Esophagus muscularis mucosa (tissue), 4 donors: ENCODE results near the gene RTTN. TPM values are rescaled to one million over a fixed set of nuclear protein-coding genes. Genes with fewer than 3 reads are reported as not detected.

Experiments
- DNase-seq: peaks from one replicate; pipeline ENCODE4 v3.0.0-alpha.2; 2017; ENCODE audit errors: extremely low spot score
- H3K27ac ChIP-seq, 4 donors: fragments of 200-600 bp; sonication (generic); replicated peaks in 1 of 4; 1 replicate in 3 of 4; 2 replicates in 1 of 4; pipeline ENCODE4 v1.5.1; 2016 to 2019; ENCODE audit warnings: mild to moderate bottlenecking in 1 of 4
- H3K27me3 ChIP-seq, 4 donors: fragments of 200-600 bp; sonication (generic); one replicate each; pipeline versions ENCODE4 v1.5.1 to v1.6.0; 2016 to 2019
- H3K36me3 ChIP-seq, 4 donors: fragments of 200-600 bp; sonication (generic); one replicate each; pipeline ENCODE4 v1.5.1; 2016 to 2019
- H3K4me1 ChIP-seq, 4 donors: fragments of 200-600 bp; sonication (generic); one replicate each; pipeline ENCODE4 v1.5.1; 2016 to 2019
- H3K4me3 ChIP-seq, 4 donors: fragments of 200-600 bp; sonication (generic); 1 replicate in 2 of 4; 2 replicates in 2 of 4; pipeline ENCODE4 v1.5.1; 2016 to 2019; ENCODE audit warnings: mild to moderate bottlenecking in 4 of 4, moderate library complexity in 1 of 4
- H3K9me3 ChIP-seq, 4 donors: fragments of 200-600 bp; sonication (generic); 1 replicate in 3 of 4; 2 replicates in 1 of 4; pipeline ENCODE4 v1.5.1; 2016 to 2019
- EP300 ChIP-seq: sonication (generic); formaldehyde crosslinking; IDR thresholded peaks from one replicate; pipeline ENCODE4 v1.6.1; 2017; ENCODE audit warnings: antibody characterized with exemption
- POLR2A ChIP-seq: fragments of 450-650 bp; IDR thresholded peaks from one replicate; pipeline ENCODE4 v1.6.1; 2017; ENCODE audit warnings: antibody characterized with exemption, moderate library complexity, mild to moderate bottlenecking, low read depth
- POLR2AphosphoS5 ChIP-seq, 2 donors: sonication (generic); formaldehyde crosslinking; IDR thresholded peaks; one replicate each; pipeline ENCODE4 v1.6.1; 2017; ENCODE audit warnings: antibody characterized with exemption in 2 of 2
- whole genome bisulfite sequencing: methylation state at CpG from one replicate; pipeline ENCODE4 v1.1.5; 2018; 5-methylcytosine and 5-hydroxymethylcytosine counted together
- intact Hi-C: fragments of 100-400 bp; cut with DNase I; formaldehyde crosslinking; loops from one replicate; pipeline ENCODE4 v1.15.1; 2023
- total RNA-seq, 4 donors: library from RNA; depleted of rRNA; stranded (reverse); fragments of >200 nt; gene quantifications; one replicate each; pipeline versions ENCODE4 v1.1.0 to v1.2.1, GENCODE V29; 2016
- TF ChIP-seq, protein P1 (sequence below), 3 experiments: fragments of 200-600 bp in 2 of 3; fragments of 450-650 bp in 1 of 3; sonication (generic) in 2 of 3; IDR thresholded peaks; one replicate each; pipeline ENCODE4 v1.5.1; 2017 to 2019; ENCODE audit warnings: antibody characterized with exemption in 3 of 3, mild to moderate bottlenecking in 2 of 3, moderate library complexity in 1 of 3

RTTN gene
- total RNA-seq, 4 donors from 2014 or later: 6.7 to 18.7 (median 7.3) TPM

DNA sequence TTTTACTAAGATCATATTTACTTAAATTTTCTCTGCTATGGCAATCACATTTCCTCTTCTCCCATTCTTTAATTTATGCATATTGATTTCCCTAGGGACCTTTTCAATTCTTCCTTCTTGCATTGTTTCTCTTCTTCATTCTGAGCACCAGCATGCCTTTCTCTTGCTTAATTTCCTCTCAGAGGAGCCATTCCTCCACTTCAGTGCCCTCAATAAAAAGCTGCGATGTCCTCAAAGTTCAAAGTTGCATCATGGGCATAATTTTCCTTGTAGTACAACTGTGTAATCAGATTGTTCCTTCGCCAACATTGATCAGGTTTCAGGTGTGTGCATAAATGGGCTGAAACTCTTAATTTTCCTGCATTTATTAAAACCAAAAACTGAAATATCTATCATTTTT, 236.0 kb downstream of the RTTN start:
- Histone ChIP-seq H3K27ac (no peak overlapping the region), H3K4me1 (no peaks in the 10 kb centered on the region), H3K36me3 (no peaks in the 10 kb centered on the region), H3K4me3 (no peak overlapping the region), H3K27me3 (no peaks in the 10 kb centered on the region), H3K9me3 (peaks cover 0 to 8% (median 2%) of the 10 kb centered on the region in 4 donors)
- DNase-seq: no peak
- TF ChIP-seq POLR2A (no peak), POLR2AphosphoS5 (IDR thresholded peaks at IDR 0.05) (no peak), EP300 (no peak)
- TF ChIP-seq, protein P1, sequence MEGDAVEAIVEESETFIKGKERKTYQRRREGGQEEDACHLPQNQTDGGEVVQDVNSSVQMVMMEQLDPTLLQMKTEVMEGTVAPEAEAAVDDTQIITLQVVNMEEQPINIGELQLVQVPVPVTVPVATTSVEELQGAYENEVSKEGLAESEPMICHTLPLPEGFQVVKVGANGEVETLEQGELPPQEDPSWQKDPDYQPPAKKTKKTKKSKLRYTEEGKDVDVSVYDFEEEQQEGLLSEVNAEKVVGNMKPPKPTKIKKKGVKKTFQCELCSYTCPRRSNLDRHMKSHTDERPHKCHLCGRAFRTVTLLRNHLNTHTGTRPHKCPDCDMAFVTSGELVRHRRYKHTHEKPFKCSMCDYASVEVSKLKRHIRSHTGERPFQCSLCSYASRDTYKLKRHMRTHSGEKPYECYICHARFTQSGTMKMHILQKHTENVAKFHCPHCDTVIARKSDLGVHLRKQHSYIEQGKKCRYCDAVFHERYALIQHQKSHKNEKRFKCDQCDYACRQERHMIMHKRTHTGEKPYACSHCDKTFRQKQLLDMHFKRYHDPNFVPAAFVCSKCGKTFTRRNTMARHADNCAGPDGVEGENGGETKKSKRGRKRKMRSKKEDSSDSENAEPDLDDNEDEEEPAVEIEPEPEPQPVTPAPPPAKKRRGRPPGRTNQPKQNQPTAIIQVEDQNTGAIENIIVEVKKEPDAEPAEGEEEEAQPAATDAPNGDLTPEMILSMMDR (IDR thresholded peaks at IDR 0.05): no peak
- intact Hi-C loops: no loop called here
- 84% methylated on average over 2 of the region's 2 CpGs for WGBS

DNA sequence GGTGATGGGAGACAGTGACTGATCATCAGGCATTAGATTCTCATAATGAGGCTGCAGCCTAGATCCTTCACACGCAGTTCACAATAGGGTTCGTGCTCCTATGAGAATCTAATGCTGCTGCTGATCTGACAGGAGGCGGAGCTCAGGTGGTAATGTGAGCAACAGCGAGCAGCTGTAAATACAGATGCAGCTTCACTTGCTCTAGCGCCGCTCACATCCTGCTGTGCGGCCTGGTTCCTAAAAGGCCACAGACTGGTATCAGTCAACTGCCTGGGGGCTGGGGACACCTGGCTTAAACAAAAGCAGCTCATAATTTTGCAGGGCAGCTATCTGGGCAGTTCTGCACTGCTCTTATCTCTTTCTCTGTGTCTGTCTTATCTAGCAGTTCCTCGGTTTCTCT, 237.4 kb downstream of the RTTN start:
- Histone ChIP-seq H3K36me3 (no peaks in the 10 kb centered on the region), H3K9me3 (peaks cover 0 to 8% (median 2%) of the 10 kb centered on the region in 4 donors), H3K4me3 (no peak overlapping the region), H3K4me1 (no peaks in the 10 kb centered on the region), H3K27me3 (no peaks in the 10 kb centered on the region), H3K27ac (no peak overlapping the region)
- intact Hi-C loops: no loop called here
- 76% methylated on average over 8 of the region's 8 CpGs for WGBS
- no peak for DNase-seq
- TF ChIP-seq POLR2AphosphoS5 (IDR thresholded peaks at IDR 0.05): no peak
- TF ChIP-seq, protein P1 (IDR thresholded peaks at IDR 0.05): no peak
- TF ChIP-seq EP300: no peak
- no peak for TF ChIP-seq POLR2A

DNA sequence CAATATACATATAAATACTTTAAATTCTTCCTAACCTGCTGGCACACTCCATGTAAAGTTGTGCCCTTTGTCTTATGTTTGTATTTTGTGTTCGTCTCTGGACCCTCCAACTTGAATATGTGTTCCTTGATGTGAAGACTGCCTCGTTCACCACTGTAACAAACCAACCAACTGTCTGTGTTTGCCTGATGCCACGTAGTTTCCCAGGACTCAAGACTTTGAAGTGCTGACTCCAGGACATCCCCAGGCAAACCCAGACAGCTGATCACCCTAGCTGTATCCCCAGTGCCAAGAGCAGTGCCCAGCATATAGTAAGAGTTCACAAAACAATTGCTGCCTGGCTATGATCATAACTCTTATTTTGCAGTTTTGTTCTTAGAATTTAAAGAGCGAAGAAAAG, 242.3 kb downstream of the RTTN start:
- Histone ChIP-seq H3K4me1 (no peaks in the 10 kb centered on the region), H3K27ac (no peak overlapping the region), H3K27me3 (no peaks in the 10 kb centered on the region), H3K4me3 (no peak overlapping the region), H3K36me3 (peaks cover 0 to 6% (median 0%) of the 10 kb centered on the region in 4 donors), H3K9me3 (peaks cover 0 to 1% (median 0%) of the 10 kb centered on the region in 4 donors)
- WGBS: 91% methylated on average over 4 of the region's 4 CpGs
- intact Hi-C loops: no loop called here
- TF ChIP-seq POLR2A (no peak), EP300 (no peak), POLR2AphosphoS5 (IDR thresholded peaks at IDR 0.05) (no peak)
- TF ChIP-seq, protein P1 (IDR thresholded peaks at IDR 0.05): no peak
- DNase-seq: peak; percentile 68

DNA sequence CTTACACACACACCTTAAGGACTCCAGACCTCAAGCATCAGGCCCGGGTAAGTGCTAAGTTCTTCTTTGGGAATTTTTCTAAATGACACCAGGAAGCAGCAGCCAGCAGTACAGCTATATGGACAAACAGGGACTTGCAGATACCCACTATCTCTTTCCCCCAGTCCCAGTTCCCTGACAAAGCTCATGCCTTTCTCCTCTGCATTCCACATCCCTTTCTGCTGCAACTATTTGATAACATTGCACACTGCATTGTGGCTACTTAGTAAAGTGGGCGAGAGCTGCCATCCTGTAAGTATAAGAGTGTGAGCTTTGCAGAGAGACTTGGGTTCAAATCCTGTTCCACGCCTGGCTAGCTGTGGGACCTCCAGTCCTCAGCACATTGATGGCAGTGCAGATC, 243.8 kb downstream of the RTTN start:
- TF ChIP-seq POLR2A: no peak
- TF ChIP-seq POLR2AphosphoS5 (IDR thresholded peaks at IDR 0.05): no peak
- TF ChIP-seq, protein P1 (IDR thresholded peaks at IDR 0.05): no peak
- no peak for TF ChIP-seq EP300
- Histone ChIP-seq H3K4me3 (no peak overlapping the region), H3K9me3 (no peaks in the 10 kb centered on the region), H3K36me3 (peaks cover 0 to 6% (median 0%) of the 10 kb centered on the region in 4 donors), H3K27ac (no peak overlapping the region), H3K27me3 (no peaks in the 10 kb centered on the region), H3K4me1 (no peaks in the 10 kb centered on the region)
- peak; percentile 45 for DNase-seq
- WGBS: 94% methylated on average over 3 of the region's 3 CpGs
- intact Hi-C loops: no loop called here

DNA sequence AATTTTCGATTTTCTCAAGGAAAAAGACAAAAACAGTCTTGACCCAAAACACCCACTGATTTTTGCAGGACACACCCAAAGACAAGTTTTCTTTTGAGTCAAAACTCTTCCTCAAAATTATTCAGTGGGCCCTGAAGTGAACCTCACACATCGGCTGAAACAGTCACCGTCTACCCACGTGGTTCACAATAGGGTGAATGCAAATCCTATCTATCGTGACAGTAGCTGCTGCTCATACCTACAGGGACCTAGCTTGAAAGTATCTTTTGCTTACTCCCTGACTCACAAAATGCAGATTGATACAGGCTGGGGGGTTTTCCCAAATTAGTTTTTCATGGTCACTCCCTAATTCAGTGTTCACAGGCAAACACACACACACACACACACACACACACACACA, 247.1 kb downstream of the RTTN start:
- Histone ChIP-seq H3K9me3 (no peaks in the 10 kb centered on the region), H3K4me1 (peaks cover 0 to 7% (median 0%) of the 10 kb centered on the region in 4 donors), H3K27me3 (no peaks in the 10 kb centered on the region), H3K4me3 (no peak overlapping the region), H3K27ac (no peak overlapping the region), H3K36me3 (peaks cover 0 to 6% (median 0%) of the 10 kb centered on the region in 4 donors)
- DNase-seq: peak; percentile 8
- intact Hi-C loops: no loop called here
- TF ChIP-seq POLR2AphosphoS5 (IDR thresholded peaks at IDR 0.05) (no peak), POLR2A (no peak), EP300 (no peak)
- TF ChIP-seq, protein P1 (IDR thresholded peaks at IDR 0.05): no peak
- WGBS: 87% methylated on average over 5 of the region's 5 CpGs
